ENCODE measurements around the gene L3MBTL2. TPM values are rescaled to one million over a fixed set of nuclear protein-coding genes. Genes with fewer than 3 reads are reported as not detected.

The L3MBTL2 gene
- total and polyA plus RNA-seq, 10 of the 15 experiments (the other 5 are each of a cell fraction or from before 2014, with no cell fraction given) = 13.2 to 37.6 (median 28.2) TPM

DNA sequence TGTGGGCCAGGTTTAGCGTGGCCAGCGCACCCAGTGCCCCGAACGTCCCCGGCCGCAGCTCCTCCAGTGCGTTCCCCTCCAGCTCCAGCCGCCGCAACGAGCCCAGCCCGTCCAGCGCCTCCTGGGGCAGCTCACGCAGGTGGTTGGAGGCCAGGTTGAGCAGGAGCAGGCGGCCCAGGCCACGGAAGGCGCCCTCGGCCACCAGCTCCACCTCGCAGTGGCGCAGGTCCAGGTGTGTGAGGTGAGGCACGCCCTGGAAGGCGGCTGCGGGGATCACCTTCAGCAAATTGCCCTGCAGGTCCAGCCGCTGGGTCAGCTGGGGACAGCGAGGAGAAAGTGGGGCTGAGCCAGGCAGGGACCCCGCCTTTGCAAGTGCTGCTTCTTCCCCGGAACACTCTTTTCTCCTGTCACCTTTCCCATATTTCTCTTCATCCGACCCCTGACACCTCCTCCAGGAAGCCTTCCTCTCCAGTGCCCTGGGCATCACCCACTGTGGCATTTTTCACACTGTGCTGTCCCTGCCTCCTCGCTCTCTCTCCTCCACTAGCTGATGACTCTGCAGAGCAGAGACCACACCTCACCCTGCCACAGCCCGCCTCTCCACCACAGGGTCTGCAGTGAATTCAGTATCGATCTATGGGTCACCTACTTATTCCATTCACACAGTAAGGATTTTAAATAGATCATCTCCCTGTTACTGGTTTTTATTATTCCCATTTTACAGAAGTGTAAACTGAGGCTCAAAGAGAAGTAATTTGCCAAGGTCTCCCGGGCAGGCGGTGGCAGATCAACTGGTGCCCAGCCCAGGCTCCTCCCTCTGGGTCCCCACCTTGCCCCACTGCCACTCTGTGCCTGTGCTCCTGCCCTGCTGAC lies 33.7 kb downstream of the L3MBTL2 start:
- H3K4me1 ChIP-seq (ENCODE audit: control insufficient read depth, insufficient read depth, low read length) = peaks cover 3% of the 10 kb centered on the region; the same call in 1 of the 2 replicates
- no peaks in the 10 kb centered on the region for H3K36me3 ChIP-seq (ENCODE audit: control insufficient read depth in 2 of 2, insufficient read depth in 2 of 2, low read length in 1 of 2)
- intact Hi-C loops (cut with micrococcal nuclease; ENCODE audit: unreplicated experiment) (no loop called here), in situ Hi-C loops (cut with MboI) (no loop called here)
- DNase-seq (ENCODE audit: low read depth, low spot score) (no peak), FAIRE-seq (no peak), ATAC-seq (no peak)
- no peak overlapping the region for H2AFZ ChIP-seq (ENCODE audit: control insufficient read depth, low read depth, low read length)
- RAD21 ChIA-PET (ENCODE audit: unreplicated experiment) = interaction anchor here (1.2 to 3.2 kb wide), 3 partner anchors 47 to 322 kb away, joined by 4 to 101 read pairs (median 7); partner anchors contain the start of gene RANGAP1
- H3K27me3 ChIP-seq (replicated peaks in 1 of 2; ENCODE audit: control insufficient read depth in 2 of 2, insufficient read depth in 2 of 2, low read length in 1 of 2) = no peaks in the 10 kb centered on the region; a peak in 1 of 4 replicates
- H3K9me3 ChIP-seq (replicated peaks; ENCODE audit: control insufficient read depth, insufficient read depth, low read length) = no peaks in the 10 kb centered on the region
- H4K20me1 ChIP-seq (ENCODE audit: control insufficient read depth, insufficient read depth) = no peaks in the 10 kb centered on the region
- no peak for TF ChIP-seq BHLHE40 (IDR thresholded peaks at IDR 0.05; ENCODE audit: borderline replicate concordance in 1 of 2, low read depth in 2 of 2, low read length in 1 of 2)
- no peak for TF ChIP-seq EZH2 (IDR thresholded peaks at IDR 0.05; ENCODE audit: borderline replicate concordance, control insufficient read depth, low read depth, low read length)
- TF ChIP-seq, protein P1, sequence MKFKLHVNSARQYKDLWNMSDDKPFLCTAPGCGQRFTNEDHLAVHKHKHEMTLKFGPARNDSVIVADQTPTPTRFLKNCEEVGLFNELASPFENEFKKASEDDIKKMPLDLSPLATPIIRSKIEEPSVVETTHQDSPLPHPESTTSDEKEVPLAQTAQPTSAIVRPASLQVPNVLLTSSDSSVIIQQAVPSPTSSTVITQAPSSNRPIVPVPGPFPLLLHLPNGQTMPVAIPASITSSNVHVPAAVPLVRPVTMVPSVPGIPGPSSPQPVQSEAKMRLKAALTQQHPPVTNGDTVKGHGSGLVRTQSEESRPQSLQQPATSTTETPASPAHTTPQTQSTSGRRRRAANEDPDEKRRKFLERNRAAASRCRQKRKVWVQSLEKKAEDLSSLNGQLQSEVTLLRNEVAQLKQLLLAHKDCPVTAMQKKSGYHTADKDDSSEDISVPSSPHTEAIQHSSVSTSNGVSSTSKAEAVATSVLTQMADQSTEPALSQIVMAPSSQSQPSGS (IDR thresholded peaks at IDR 0.05; ENCODE audit: low read length) = no peak
- TF ChIP-seq, protein P2, sequence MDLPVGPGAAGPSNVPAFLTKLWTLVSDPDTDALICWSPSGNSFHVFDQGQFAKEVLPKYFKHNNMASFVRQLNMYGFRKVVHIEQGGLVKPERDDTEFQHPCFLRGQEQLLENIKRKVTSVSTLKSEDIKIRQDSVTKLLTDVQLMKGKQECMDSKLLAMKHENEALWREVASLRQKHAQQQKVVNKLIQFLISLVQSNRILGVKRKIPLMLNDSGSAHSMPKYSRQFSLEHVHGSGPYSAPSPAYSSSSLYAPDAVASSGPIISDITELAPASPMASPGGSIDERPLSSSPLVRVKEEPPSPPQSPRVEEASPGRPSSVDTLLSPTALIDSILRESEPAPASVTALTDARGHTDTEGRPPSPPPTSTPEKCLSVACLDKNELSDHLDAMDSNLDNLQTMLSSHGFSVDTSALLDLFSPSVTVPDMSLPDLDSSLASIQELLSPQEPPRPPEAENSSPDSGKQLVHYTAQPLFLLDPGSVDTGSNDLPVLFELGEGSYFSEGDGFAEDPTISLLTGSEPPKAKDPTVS (IDR thresholded peaks at IDR 0.05; ENCODE audit: low read depth, low read length) = no peak
- no peak for TF ChIP-seq PML (IDR thresholded peaks at IDR 0.05; ENCODE audit: low read length)
- TF ChIP-seq NFYA (IDR thresholded peaks at IDR 0.05; ENCODE audit: borderline replicate concordance, low read depth, low read length) = no peak
- no peak for TF ChIP-seq HDAC6 (IDR thresholded peaks at IDR 0.05; ENCODE audit: unreplicated experiment)
- TF ChIP-seq MEF2B (IDR thresholded peaks at IDR 0.05; ENCODE audit: partially characterized antibody, poor library complexity, severe bottlenecking) = no peak
- TF ChIP-seq RCOR1 (conservative IDR thresholded peaks at IDR 0.05; ENCODE audit: low read depth, low read length) = no peak
- TF ChIP-seq ZNF207 (IDR thresholded peaks at IDR 0.05; ENCODE audit: borderline replicate concordance) = no peak
- TF ChIP-seq, protein P3, sequence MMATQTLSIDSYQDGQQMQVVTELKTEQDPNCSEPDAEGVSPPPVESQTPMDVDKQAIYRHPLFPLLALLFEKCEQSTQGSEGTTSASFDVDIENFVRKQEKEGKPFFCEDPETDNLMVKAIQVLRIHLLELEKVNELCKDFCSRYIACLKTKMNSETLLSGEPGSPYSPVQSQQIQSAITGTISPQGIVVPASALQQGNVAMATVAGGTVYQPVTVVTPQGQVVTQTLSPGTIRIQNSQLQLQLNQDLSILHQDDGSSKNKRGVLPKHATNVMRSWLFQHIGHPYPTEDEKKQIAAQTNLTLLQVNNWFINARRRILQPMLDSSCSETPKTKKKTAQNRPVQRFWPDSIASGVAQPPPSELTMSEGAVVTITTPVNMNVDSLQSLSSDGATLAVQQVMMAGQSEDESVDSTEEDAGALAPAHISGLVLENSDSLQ (IDR thresholded peaks at IDR 0.05) = no peak
- no peak for TF ChIP-seq NFYB (IDR thresholded peaks at IDR 0.05; ENCODE audit: insufficient read depth, low read depth, low read length)
- TF ChIP-seq PAX5 (IDR thresholded peaks at IDR 0.05; ENCODE audit: borderline replicate concordance, low read depth, low read length) = no peak
- TF ChIP-seq ESRRA (IDR thresholded peaks at IDR 0.05; ENCODE audit: low read length) = no peak
- no peak for TF ChIP-seq RELA (IDR thresholded peaks at IDR 0.05; ENCODE audit: borderline replicate concordance, partially characterized antibody)
- no peak for TF ChIP-seq SRF (IDR thresholded peaks at IDR 0.05; ENCODE audit: low read depth in 2 of 2, low read length in 2 of 2)
- no peak for TF ChIP-seq MTA2 (IDR thresholded peaks at IDR 0.05; ENCODE audit: low read depth)
- no peak overlapping the region for H3K4me3 ChIP-seq
- no TSS peak for BruUV-seq (replicated peaks)
- no peaks in the 10 kb centered on the region for H3K79me2 ChIP-seq (ENCODE audit: control insufficient read depth, insufficient read depth, low read length)
- POLR2A ChIA-PET = no interaction called here
- H3K27ac ChIP-seq (ENCODE audit: control insufficient read depth, insufficient read depth) = no peak overlapping the region
- no peak overlapping the region for H3K9ac ChIP-seq (ENCODE audit: control insufficient read depth, insufficient read depth, low read length)
- WGBS (ENCODE audit: insufficient coverage, insufficient replicate concordance, low lambda C conversion rate, missing lambda C conversion rate) = 86% methylated on average over 31 of the region's 32 CpGs
- no peak overlapping the region for H3K4me2 ChIP-seq (ENCODE audit: control insufficient read depth, insufficient read depth)
- CTCF ChIA-PET = interaction anchor here (0.6 to 5.6 kb wide), 7 partner anchors 16 to 340 kb away, joined by 3 to 136 read pairs (median 3); no protein-coding TSS in a partner anchor
- SMC1A ChIA-PET (ENCODE audit: uncharacterized antibody, unreplicated experiment) = interaction anchor here (6.0 kb wide), 1 partner anchor 317 kb away, joined by 73 read pairs; no protein-coding TSS in a partner anchor

Measured in GM12878 (cell line).